ENCODE measurements around the gene LY9.
"Not testable (repeated sequence)": the region's sequence is repeated elsewhere in the genome, so short reads cannot be mapped to it uniquely, and the experiment has no call there.

The LY9 gene

DNA sequence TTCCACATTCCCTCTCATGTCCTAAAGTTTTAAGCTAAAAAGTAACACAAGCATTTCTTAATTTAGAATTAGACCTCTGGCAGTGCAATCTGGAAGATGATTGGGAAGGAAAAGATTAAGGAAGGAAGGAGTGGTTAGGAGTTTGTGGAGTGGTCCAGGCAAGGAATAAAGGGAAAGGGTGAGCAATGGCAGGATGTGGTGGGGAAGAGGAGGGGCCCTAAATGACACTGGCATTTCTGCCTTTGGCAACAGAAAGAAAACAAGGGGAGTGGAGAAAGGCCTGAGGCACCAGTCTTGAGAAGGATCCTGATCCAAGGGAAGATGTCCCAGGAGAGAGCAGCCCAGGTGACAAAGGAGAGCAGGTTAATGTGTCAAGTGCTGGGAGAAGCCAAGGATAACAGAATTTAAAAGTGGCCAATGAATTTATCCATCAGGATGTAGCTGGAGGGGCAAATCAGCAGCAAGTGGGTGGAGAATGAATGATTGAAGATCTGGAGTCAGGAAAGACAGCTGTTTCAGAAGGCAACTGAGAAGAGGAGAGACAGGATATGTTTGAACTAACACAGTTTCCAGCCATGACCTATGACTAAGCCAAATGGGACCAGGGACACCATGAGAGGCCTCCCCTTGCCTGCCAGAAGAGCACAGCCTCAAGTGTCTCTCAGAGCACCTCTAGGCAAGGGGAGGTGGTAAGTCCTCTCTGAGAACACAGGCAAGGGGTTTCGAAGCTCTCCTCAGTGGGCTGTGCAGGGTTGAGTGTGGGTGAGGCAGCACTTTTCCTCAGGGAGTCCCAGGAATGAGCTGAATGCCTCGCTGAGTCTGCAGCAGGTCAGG, 20.9 kb upstream of the LY9 start:
- no peak for DNase-seq (ENCODE audit: low read depth)

DNA sequence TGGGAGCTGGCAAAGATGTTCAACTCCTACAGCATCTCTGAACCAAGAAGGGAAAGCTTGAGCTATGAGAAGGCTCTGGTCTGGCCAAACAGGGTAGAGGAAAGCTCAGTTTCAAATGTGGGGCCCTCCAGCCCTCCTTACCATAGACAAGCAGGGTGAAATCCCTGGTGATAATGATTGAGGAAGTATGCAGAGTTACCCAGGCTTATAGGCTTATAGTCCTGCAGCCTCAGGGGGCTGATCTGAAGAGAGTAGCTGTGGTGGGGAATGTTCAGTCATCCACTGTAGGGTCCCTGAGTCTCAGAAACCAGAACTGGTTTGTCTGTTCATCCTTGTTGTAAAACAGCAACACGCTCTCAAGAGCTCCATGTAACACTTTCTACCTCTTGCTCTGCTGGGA, 19.8 kb upstream of the LY9 start:
- DNase-seq (ENCODE audit: low read depth): no peak

DNA sequence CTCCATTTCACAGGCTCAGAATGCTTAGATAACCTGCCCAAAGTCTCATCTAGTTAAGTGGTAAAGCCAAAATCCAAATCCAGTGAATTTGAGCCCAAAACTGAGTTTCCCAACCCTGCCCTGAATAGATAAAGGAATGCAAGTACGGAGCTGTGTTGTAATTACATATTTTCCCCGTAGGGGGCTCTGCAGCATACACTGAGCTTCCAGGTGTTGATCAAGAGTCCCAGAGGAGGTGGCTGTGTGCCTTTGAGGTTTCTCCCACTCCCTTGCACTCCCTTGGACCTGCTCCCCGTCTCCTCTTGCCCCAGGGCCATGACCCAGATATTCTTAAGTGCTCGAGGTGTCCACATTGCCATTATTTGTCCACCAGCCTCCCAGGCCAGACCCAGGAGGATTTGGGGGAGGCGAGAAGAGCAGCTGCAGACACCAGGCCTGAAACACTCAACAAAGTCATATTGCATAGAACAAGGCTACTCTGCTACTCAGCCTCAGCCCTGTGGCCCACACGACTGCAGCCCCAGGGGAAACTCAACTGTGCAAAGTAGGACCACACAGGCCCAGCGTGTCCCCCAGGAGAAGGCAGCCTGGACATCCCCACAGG, 18.4 kb upstream of the LY9 start:
- DNase-seq (ENCODE audit: low read depth): no peak

- DNase-seq (ENCODE audit: low read depth): no peak
Measured at GRCh38 chr1:160778976-160779375, 17.0 kb upstream of the LY9 start.

DNA sequence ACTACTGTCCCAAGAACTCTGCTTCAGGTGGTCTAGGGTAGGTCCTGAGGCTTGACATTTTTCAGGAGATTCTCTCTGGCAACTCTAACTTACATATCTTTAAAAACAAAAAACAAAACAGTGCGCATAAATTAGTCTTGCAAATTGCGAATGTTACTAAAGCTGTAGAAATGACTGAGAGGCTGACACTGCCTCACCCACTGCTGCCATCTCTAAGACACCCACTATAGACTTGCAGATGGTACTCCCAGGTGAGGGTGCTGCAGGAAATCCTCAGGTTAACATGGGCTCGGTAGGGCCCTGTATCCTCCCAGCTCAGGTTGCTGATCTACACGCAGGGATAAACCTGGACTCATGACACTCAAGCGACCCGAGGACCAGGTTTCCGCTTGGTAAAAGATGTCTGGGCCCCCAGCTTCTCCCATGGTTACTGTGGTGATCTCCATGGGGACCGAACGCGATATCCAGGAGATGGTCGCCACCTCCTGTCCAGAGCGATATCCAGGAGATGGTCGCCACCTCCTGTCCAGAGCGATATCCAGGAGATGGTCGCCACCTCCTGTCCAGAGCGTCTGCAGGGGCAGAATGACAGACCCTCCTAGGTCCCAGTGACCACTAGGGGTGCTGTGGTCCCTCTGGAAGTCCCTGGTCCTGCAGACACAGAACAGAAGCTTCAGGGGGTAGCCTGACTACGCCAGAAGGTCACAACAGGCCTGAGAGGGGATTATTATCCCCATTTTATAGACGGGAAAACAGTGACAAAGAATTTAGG, 16.2 kb upstream of the LY9 start:
- no peak for DNase-seq (ENCODE audit: low read depth)

- no peak for DNase-seq (ENCODE audit: low read depth)
Measured at GRCh38 chr1:160780398-160780755, 15.6 kb upstream of the LY9 start.

GRCh38 chr1:160781186-160781766, 14.7 kb upstream of the LY9 start:
- DNase-seq (ENCODE audit: low read depth): no peak

DNA sequence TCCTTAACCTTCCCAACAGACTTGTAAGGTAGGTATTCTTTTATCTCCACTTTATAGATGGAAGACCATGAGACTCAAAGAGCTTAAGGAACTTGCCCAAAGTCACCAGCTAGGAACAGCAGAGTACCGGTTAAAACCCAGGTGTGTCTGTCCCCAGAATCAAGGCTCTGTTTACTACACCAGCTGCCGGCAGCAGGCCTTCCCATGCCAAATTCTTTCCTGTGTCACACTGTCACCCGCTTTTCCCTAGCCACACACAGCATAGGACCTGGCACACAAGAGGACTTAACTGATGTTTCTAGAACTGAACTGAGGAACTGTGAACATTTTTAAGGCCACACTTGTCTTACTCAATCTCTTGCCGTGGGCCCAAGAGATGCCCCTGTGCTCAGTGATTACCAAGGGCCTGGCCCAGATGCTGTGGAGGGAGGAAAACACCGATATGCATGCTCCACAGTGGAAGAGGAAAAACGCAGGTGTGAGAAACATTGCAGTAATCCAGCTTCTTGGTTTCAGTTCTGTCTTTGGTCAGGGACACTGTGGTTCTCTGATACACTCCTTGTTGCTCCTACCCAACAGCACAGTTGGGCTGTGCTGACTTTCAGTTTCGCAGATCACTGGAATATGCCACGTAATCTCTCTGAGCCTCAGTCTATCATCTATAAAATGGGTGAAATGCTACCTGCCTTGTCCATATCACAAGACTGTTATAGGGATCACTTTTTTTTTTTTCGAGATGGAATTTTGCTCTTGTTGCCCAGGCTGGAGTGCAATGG, 13.9 kb upstream of the LY9 start:
- no peak for DNase-seq (ENCODE audit: low read depth)

DNA sequence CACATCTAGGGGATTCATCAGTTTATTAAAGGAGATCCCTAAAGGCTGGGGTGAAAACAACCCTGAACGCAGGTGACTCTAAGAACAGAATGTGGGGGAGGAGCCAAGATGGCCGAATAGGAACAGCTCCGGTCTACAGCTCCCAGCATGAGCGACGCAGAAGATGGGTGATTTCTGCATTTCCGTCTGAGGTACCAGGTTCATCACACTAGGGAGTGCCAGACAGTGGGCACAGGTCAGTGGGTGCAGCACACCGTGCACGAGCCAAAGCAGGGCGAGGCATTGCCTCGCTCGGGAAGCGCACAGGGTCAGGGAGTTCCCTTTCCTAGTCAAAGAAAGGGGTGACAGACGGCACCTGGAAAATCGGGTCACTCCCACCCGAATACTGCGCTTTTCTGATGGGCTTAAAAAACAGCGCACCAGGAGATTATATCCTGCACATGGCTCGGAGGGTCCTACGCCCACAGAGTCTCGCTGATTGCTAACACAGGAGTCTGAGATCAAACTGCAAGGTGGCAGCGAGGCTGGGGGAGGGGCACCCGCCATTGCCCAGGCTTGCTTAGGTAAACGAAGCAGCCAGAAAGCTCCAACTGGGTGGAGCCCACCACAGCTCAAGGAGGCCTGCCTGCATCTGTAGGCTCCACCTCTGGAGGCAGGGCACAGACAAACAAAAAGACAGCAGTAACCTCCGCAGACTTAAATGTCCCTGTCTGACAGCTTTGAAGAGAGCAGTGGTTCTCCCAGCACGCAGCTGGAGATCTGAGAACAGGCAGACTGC, 12.8 kb upstream of the LY9 start:
- DNase-seq (ENCODE audit: low read depth): not testable (repeated sequence)

DNA sequence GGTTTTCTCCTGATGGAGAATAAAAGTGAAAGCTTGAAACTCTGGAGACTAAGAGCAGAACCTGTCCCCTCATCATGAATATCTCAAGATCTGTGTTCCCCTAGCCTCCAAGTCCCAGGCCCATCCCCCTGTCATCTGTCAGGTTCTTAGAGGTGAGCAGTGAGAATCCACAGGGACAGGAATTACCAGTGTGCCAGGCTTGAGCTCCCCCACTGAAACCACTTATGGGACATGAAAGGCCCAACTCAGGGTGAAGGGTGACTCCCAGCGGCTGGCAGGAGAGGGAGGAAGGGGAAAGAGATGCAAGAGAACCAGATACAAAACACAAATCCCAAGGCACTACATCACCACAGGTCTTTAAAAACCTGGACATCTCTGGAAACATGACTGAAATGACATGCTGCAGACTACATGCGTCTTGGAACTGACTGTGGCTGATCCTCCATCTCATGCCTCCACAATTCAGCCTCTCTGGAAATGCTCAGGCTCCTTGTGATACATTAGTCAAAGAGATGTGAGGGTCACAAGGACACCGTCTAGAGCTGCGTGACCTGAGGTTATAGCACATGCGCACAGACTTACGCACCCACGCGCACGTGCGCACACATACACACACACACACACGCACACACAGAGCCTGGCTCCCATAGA, 6.8 kb upstream of the LY9 start:
- DNase-seq (ENCODE audit: low read depth): no peak

GRCh38 chr1:160789702-160790611, 6.0 kb upstream of the LY9 start:
- no peak for DNase-seq (ENCODE audit: low read depth)

- DNase-seq (ENCODE audit: low read depth): no peak
Measured at GRCh38 chr1:160794376-160794775, 1.6 kb upstream of the LY9 start.

DNA sequence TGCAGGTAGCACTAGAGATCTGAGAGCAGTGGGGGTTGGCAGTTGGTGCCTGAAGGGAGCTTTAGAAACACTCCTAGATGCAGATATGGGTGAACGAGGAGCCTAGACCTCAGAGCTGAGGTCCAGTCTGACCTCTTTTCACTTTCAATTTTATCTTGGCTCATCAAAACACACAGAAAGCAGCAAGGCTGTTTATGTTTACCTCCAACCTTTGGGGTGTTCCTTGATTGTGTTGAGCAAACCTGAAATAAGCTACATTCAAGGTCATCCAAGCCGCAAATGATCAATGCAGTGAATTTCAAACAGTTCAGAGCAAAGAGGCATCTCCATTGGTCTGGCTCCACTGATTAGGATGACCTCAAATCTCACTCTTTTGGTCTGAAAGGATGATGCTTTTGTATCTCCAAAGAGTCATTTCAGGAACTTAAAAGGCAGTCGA, 1.3 kb downstream of the LY9 start:
- no peak for DNase-seq (ENCODE audit: low read depth)

DNA sequence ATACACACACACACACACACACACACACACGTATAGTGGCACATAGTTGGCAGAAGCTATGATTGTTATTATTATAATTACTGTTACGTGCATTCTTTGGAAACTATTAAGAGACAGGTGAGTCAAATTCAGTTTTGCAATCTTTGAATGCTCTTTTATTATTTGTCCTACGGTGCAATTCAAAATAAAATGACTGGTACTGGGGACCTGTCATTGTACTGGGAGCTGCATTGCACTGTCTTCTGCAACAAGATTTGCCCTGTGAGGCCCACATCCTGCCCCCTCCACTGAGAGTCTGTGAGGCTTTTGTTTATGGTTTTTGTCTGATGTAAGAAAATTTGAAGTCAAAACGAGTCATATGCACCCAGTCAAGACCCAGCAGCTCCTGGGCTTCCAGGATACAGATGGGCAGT, 1.9 kb downstream of the LY9 start:
- DNase-seq (ENCODE audit: low read depth): no peak

DNA sequence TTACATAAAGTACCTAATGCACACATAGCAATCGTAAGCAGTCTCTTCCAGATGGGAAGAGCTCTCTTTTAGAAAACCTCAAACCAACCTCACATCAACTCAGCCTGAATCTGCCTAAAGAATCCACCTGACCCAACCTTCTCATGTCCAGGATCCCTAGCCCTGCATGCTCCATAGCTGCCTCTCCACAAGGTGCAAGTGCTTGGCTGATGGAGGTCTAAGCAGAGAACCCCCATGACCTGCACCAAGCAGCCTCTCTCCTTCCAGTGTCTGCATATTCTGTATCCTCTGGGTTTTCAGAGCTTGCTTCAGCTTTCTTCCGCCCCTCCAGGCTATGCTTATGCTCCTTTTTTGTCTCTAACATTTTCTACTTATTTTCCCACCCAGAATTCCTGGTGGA, 2.5 kb downstream of the LY9 start:
- no peak for DNase-seq (ENCODE audit: low read depth)

DNA sequence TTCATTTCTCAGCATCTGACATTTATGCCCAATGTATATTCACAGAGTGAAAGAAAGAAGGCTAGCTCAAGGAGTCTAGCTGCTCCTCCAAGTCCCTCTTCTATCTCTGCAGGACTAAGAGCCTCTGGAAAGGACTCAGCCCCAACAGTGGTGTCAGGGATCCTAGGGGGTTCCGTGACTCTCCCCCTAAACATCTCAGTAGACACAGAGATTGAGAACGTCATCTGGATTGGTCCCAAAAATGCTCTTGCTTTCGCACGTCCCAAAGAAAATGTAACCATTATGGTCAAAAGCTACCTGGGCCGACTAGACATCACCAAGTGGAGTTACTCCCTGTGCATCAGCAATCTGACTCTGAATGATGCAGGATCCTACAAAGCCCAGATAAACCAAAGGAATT, 3.7 kb downstream of the LY9 start:
- no peak for DNase-seq (ENCODE audit: low read depth)

GRCh38 chr1:160800142-160800541, 4.2 kb downstream of the LY9 start:
- no peak for DNase-seq (ENCODE audit: low read depth)

DNA sequence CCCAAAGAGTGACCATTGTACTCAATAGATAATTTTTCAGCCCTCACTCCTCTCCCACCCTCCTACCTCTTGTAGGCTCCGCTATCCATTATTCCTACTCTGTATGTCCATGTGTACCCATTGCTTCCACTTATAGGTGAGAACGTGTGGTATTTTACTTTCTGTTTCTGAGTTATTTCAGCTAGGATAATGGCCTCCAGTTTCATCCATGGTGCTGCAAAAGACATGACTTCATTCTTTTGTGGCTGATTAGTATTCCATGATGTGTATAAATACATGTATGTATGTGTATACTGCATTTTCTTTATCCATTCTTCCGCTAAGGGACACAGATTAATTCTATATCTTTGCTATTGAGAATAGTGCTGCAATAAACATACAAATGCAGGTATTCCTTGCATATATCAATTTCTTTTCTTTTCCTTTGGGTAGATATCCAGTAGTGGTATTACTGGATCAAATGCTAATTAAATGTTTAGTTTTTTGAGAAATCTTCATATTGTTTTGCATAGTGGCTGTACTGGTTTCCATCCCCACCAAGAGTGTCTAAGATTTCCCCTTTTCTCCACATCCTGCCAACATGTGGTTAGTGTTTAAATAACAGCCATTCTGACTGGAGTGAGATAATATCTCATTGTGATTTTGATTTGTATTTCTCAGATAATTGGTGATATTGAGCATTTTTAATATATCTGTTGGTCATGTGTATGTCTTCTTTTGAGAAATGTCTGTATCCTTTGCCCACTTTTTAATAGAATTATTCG, 4.9 kb downstream of the LY9 start:
- no peak for DNase-seq (ENCODE audit: low read depth)

All from stimulated activated CD8-positive, alpha-beta memory T cell treated with anti-CD3 and anti-CD28 coated beads, Interleukin-12 subunit alpha, Interleukin-12 subunit beta, amount 100 ng/mL, for 4 hours (primary cell).